ENCODE measurements around the gene POLR1F. TPM values are rescaled to one million over a fixed set of nuclear protein-coding genes. Genes with fewer than 3 reads are reported as not detected.

The POLR1F gene
- total RNA-seq, 1 experiment from 2014 or later: 21.6 TPM

- intact Hi-C loops (cut with micrococcal nuclease; ENCODE audit: unreplicated experiment): no loop called here
- CTCF ChIA-PET: no interaction called here
These were observed 35.2 kb upstream of the POLR1F start for GRCh38 chr7:19744075-19744474.

GRCh38 chr7:19728716-19729115 lies 19.9 kb upstream of the POLR1F start:
- Mint-ChIP-seq H3K36me3 (ENCODE audit: insufficient read depth, unreplicated experiment) (no peaks in the 10 kb centered on the region), H3K4me1 (ENCODE audit: low read depth, unreplicated experiment) (no peaks in the 10 kb centered on the region), H3K27ac (ENCODE audit: unreplicated experiment) (no peak overlapping the region), H3K9me3 (ENCODE audit: unreplicated experiment) (no peaks in the 10 kb centered on the region), H3K27me3 (ENCODE audit: insufficient read depth, unreplicated experiment) (peaks cover 24% of the 10 kb centered on the region), H3K4me3 (ENCODE audit: unreplicated experiment) (no peak overlapping the region)
- intact Hi-C loops (cut with micrococcal nuclease; ENCODE audit: unreplicated experiment): no loop called here
- BruUV-seq (replicated peaks): no TSS peak
- POLR2A ChIA-PET: no interaction called here
- Histone ChIP-seq H3K9me3 (no peaks in the 10 kb centered on the region), H3K4me1 (no peaks in the 10 kb centered on the region), H3K27me3 (replicated peaks; ENCODE audit: control insufficient read depth, insufficient read depth, low read length) (no peaks in the 10 kb centered on the region; the same call in 1 of the 2 replicates), H3K36me3 (ENCODE audit: control insufficient read depth, insufficient read depth, low read length) (no peaks in the 10 kb centered on the region), H3K4me3 (ENCODE audit: low read depth, low read length) (no peak overlapping the region)
- no peak for DNase-seq
- no peak for TF ChIP-seq CTCF (IDR thresholded peaks at IDR 0.05; ENCODE audit: insufficient read depth in 1 of 2, low read depth in 1 of 2, low read length in 1 of 2, severe bottlenecking in 1 of 2, unreplicated experiment in 1 of 2)
- CTCF ChIA-PET: no interaction called here

More at GRCh38 chr7:19744075-19744474, 35.2 kb upstream of the POLR1F start:
- Mint-ChIP-seq H3K9me3 (ENCODE audit: unreplicated experiment) (no peaks in the 10 kb centered on the region), H3K27me3 (ENCODE audit: insufficient read depth, unreplicated experiment) (no peaks in the 10 kb centered on the region), H3K27ac (ENCODE audit: unreplicated experiment) (no peak overlapping the region), H3K4me1 (ENCODE audit: low read depth, unreplicated experiment) (peaks cover 6% of the 10 kb centered on the region), H3K4me3 (ENCODE audit: unreplicated experiment) (no peak overlapping the region), H3K36me3 (ENCODE audit: insufficient read depth, unreplicated experiment) (no peaks in the 10 kb centered on the region)
- Histone ChIP-seq H3K4me1 (no peaks in the 10 kb centered on the region; the same call in 1 of the 2 replicates), H3K9me3 (no peaks in the 10 kb centered on the region), H3K27me3 (replicated peaks; ENCODE audit: control insufficient read depth, insufficient read depth, low read length) (no peaks in the 10 kb centered on the region), H3K36me3 (ENCODE audit: control insufficient read depth, insufficient read depth, low read length) (no peaks in the 10 kb centered on the region), H3K4me3 (ENCODE audit: low read depth, low read length) (no peak overlapping the region)
- no peak for TF ChIP-seq CTCF (IDR thresholded peaks at IDR 0.05; ENCODE audit: insufficient read depth in 1 of 2, low read depth in 1 of 2, low read length in 1 of 2, severe bottlenecking in 1 of 2, unreplicated experiment in 1 of 2)
- BruUV-seq (replicated peaks): no TSS peak
- POLR2A ChIA-PET: no interaction called here
- DNase-seq: no peak

- Mint-ChIP-seq H3K9me3 (ENCODE audit: unreplicated experiment) (no peaks in the 10 kb centered on the region), H3K27ac (ENCODE audit: unreplicated experiment) (no peak overlapping the region), H3K4me3 (ENCODE audit: unreplicated experiment) (no peak overlapping the region), H3K36me3 (ENCODE audit: insufficient read depth, unreplicated experiment) (no peaks in the 10 kb centered on the region), H3K4me1 (ENCODE audit: low read depth, unreplicated experiment) (no peaks in the 10 kb centered on the region), H3K27me3 (ENCODE audit: insufficient read depth, unreplicated experiment) (peaks cover 20% of the 10 kb centered on the region)
- ChIA-PET POLR2A (no interaction called here), CTCF (no interaction called here)
- no peak for DNase-seq
- no peak overlapping the region for H3K4me3 ChIP-seq (ENCODE audit: low read depth, low read length)
- no peaks in the 10 kb centered on the region; the same call in 1 of the 2 replicates for H3K27me3 ChIP-seq (replicated peaks; ENCODE audit: control insufficient read depth, insufficient read depth, low read length)
- intact Hi-C loops (cut with micrococcal nuclease; ENCODE audit: unreplicated experiment): no loop called here
- no peaks in the 10 kb centered on the region for H3K9me3 ChIP-seq
- H3K4me1 ChIP-seq: no peaks in the 10 kb centered on the region
- no TSS peak for BruUV-seq (replicated peaks)
- H3K36me3 ChIP-seq (ENCODE audit: control insufficient read depth, insufficient read depth, low read length): no peaks in the 10 kb centered on the region
- TF ChIP-seq CTCF (IDR thresholded peaks at IDR 0.05; ENCODE audit: insufficient read depth in 1 of 2, low read depth in 1 of 2, low read length in 1 of 2, severe bottlenecking in 1 of 2, unreplicated experiment in 1 of 2): no peak
These were observed 16.9 kb upstream of the POLR1F start for GRCh38 chr7:19725770-19726169.

Data from Caco-2 (cell line).